PFSK-1 (cell line): ENCODE measurements around the gene DISP2.

ENCODE experiments used
- FOXP2 ChIP-seq: optimal IDR thresholded peaks from 2 replicates; pipeline ENCODE3; 2011; ENCODE audit warnings: borderline replicate concordance, control low read depth, inconsistent platforms; ENCODE audit not compliant: insufficient read depth; ENCODE audit errors: extremely low read length, extremely low read depth
- POLR2AphosphoS5 ChIP-seq: IDR thresholded peaks from 2 replicates; pipeline ENCODE4 v1.6.1; 2012; ENCODE audit warnings: low read depth, mild to moderate bottlenecking, control low read depth, low read length, moderate library complexity
- SIN3A ChIP-seq: IDR thresholded peaks from 2 replicates; pipeline ENCODE4 v1.6.1; 2012; ENCODE audit warnings: mild to moderate bottlenecking, low read length, moderate library complexity, borderline replicate concordance; ENCODE audit not compliant: insufficient read depth
- TAF1 ChIP-seq: IDR thresholded peaks from 2 replicates; pipeline ENCODE4 v1.6.1; 2012; ENCODE audit warnings: low read length, control low read depth, borderline replicate concordance; ENCODE audit not compliant: insufficient read depth
- TF ChIP-seq, protein P1 (sequence below), 2 experiments: IDR thresholded peaks; 2 replicates each; pipeline versions ENCODE4 v1.6.1 to v1.8.0; 2011 to 2012; ENCODE audit warnings: low read depth in 2 of 2, low read length in 2 of 2, control low read depth in 1 of 2, inconsistent platforms in 1 of 2, mild to moderate bottlenecking in 1 of 2, moderate library complexity in 1 of 2; ENCODE audit not compliant: insufficient read depth in 1 of 2

DISP2 gene

GRCh38 chr15:40357246-40357645 is 773 bp upstream of the DISP2 start:
- no peak for TF ChIP-seq TAF1
- no peak for TF ChIP-seq POLR2AphosphoS5
- no peak for TF ChIP-seq SIN3A
- TF ChIP-seq, protein P1, sequence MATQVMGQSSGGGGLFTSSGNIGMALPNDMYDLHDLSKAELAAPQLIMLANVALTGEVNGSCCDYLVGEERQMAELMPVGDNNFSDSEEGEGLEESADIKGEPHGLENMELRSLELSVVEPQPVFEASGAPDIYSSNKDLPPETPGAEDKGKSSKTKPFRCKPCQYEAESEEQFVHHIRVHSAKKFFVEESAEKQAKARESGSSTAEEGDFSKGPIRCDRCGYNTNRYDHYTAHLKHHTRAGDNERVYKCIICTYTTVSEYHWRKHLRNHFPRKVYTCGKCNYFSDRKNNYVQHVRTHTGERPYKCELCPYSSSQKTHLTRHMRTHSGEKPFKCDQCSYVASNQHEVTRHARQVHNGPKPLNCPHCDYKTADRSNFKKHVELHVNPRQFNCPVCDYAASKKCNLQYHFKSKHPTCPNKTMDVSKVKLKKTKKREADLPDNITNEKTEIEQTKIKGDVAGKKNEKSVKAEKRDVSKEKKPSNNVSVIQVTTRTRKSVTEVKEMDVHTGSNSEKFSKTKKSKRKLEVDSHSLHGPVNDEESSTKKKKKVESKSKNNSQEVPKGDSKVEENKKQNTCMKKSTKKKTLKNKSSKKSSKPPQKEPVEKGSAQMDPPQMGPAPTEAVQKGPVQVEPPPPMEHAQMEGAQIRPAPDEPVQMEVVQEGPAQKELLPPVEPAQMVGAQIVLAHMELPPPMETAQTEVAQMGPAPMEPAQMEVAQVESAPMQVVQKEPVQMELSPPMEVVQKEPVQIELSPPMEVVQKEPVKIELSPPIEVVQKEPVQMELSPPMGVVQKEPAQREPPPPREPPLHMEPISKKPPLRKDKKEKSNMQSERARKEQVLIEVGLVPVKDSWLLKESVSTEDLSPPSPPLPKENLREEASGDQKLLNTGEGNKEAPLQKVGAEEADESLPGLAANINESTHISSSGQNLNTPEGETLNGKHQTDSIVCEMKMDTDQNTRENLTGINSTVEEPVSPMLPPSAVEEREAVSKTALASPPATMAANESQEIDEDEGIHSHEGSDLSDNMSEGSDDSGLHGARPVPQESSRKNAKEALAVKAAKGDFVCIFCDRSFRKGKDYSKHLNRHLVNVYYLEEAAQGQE (IDR thresholded peaks at IDR 0.05; ENCODE audit: insufficient read depth in 1 of 2, low read depth in 2 of 2, low read length in 2 of 2), result no peak
- TF ChIP-seq FOXP2, result no peak

GRCh38 chr15:40358471-40359353 is 693 bp downstream of the DISP2 start:
- peak; percentile 6; the same call in 1 of the 2 replicates for TF ChIP-seq SIN3A
- TF ChIP-seq FOXP2, result no peak

GRCh38 chr15:40360015-40360414 is 2.0 kb downstream of the DISP2 start:
- TF ChIP-seq TAF1 (no peak), FOXP2 (no peak), POLR2AphosphoS5 (no peak), SIN3A (no peak)
- TF ChIP-seq, protein P1 (IDR thresholded peaks at IDR 0.05; ENCODE audit: insufficient read depth in 1 of 2, low read depth in 2 of 2, low read length in 2 of 2), result no peak

GRCh38 chr15:40361640-40362039 is 3.6 kb downstream of the DISP2 start:
- TF ChIP-seq TAF1, result no peak

GRCh38 chr15:40363611-40364010 is 5.6 kb downstream of the DISP2 start:
- TF ChIP-seq POLR2AphosphoS5 (no peak), FOXP2 (no peak), SIN3A (no peak), TAF1 (no peak)
- TF ChIP-seq, protein P1 (IDR thresholded peaks at IDR 0.05; ENCODE audit: insufficient read depth in 1 of 2, low read depth in 2 of 2, low read length in 2 of 2), result no peak

DNA sequence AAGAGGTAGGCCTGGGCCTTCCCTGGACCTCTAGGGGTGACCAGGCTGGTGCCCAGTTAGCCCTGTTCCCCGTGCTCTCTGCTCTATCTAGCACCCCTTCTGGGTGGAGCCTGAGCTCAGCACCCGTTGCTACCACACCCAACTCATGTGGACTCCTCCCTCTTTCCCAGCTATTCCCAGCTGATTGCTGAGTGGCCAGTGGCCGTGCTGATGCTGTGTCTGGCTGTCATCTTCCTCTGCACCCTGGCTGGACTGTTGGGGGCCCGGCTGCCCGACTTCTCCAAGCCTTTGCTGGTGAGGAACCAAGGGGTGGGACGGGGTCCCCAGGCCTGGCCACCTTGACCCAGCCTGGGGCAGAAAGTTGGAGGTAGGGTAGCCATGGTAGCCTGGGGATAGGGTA is 6.2 kb downstream of the DISP2 start:
- no peak for TF ChIP-seq SIN3A
- TF ChIP-seq, protein P1 (IDR thresholded peaks at IDR 0.05; ENCODE audit: insufficient read depth in 1 of 2, low read depth in 2 of 2, low read length in 2 of 2), result no peak
- TF ChIP-seq TAF1, result no peak
- TF ChIP-seq POLR2AphosphoS5, result no peak
- no peak for TF ChIP-seq FOXP2
